Heart left ventricle (tissue), 13 donors: ENCODE results near the gene CBFA2T3.

Experiments used
- CTCF ChIP-seq, 12 donors: fragments of 200-600 bp; sonication (generic) in 4 of 12; IDR thresholded peaks; one replicate each; pipeline versions ENCODE4 v1.5.0 to v1.8.0; 2018 to 2022; ENCODE audit warnings: antibody characterized with exemption in 12 of 12, mild to moderate bottlenecking in 5 of 12
- POLR2A ChIP-seq, 2 donors: fragments of 450-650 bp; IDR thresholded peaks; one replicate each; pipeline ENCODE4 v1.6.1; 2017; ENCODE audit warnings: antibody characterized with exemption in 2 of 2, mild to moderate bottlenecking in 2 of 2, moderate library complexity in 2 of 2
- donor health status: ischemic (EF 13 %, LVEDD 7.1; RV severe dilation, severe dysfunction).
- donor health status: DM: no; HTN: yes; CAD: no.
- donor health status: DM: no; HTN: no; CAD: no.
- donor health status: ischemic (EF 25% LVEDD 6.9; RV normal size, moderate dysfunction).
- donor health status: ischemic (EF 25% LVEDD 5.7; RV mildly dilated, moderate dysfunction).
- donor health status: ischemic (EF 35%, LVEDD 5.7; RV mildly dilated, moderate dysfunction).
- donor health status: nonischemic (EF 11% LVEDD 7.7; RV severe dilation, severe dysfunction).
- donor health status: DM: yes; HTN: yes; CAD: no.
- donor health status: PGD.
- donor health status: ischemic (EF 29% LVEDD 5.4; RV normal size, mild dysfunction).
- donor health status: nonischemic (EF 23%, LVEDD 6.1; RV moderate dilation, normal function).

GRCh38 chr16:88851616-88852015 is 125.4 kb downstream of the CBFA2T3 start:
- TF ChIP-seq POLR2A (IDR thresholded peaks at IDR 0.05) (no peak), CTCF (IDR thresholded peaks at IDR 0.05) (no peak)
